ENCODE results near the gene NKAPL. TPM values are rescaled to one million over a fixed set of nuclear protein-coding genes. Genes with fewer than 3 reads are reported as not detected.

The NKAPL gene
- total and polyA plus RNA-seq, 2 of the 13 experiments (the other 11 are each of a cell fraction or from before 2014, with no cell fraction given) = not detected

- no peak for TF ChIP-seq ZNF362 (CRISPR knock-in tag; IDR thresholded peaks at IDR 0.05; ENCODE audit: borderline replicate concordance)
- TF ChIP-seq ZNF674 (CRISPR knock-in tag; IDR thresholded peaks at IDR 0.05; ENCODE audit: low read depth) = no peak
- TF ChIP-seq NONO (IDR thresholded peaks at IDR 0.05) = no peak
- TF ChIP-seq NONO (CRISPR knock-in tag; conservative IDR thresholded peaks at IDR 0.05) = peak; percentile 76
- peak; percentile 10; the same call in 1 of the 2 replicates for TF ChIP-seq TBX2 (CRISPR knock-in tag; IDR thresholded peaks at IDR 0.05; ENCODE audit: borderline replicate concordance)
- 0 out of 2 replicates have a peak, but pooled peaks have one; percentile 77 for TF ChIP-seq ZNF329 (CRISPR knock-in tag; IDR thresholded peaks at IDR 0.05; ENCODE audit: low read depth)
- no peak for TF ChIP-seq THAP7 (CRISPR knock-in tag; IDR thresholded peaks at IDR 0.05)
- peak in 1 of 2 experiments; percentile 29; a peak in 1 of 4 replicates for TF ChIP-seq ATF4 (CRISPR knock-in tag; IDR thresholded peaks at IDR 0.05)
- peak; percentile 85 for TF ChIP-seq GATAD2A (CRISPR knock-in tag; IDR thresholded peaks at IDR 0.05)
- TF ChIP-seq ATF1 (CRISPR knock-in tag; IDR thresholded peaks at IDR 0.05) = no peak; the same call in 1 of the 2 replicates
- peak; percentile 59; the same call in 1 of the 2 replicates for TF ChIP-seq ZNF816 (CRISPR knock-in tag; IDR thresholded peaks at IDR 0.05; ENCODE audit: borderline replicate concordance)
- no peak for TF ChIP-seq ZKSCAN1 (IDR thresholded peaks at IDR 0.05; ENCODE audit: low read length)
- no peak for TF ChIP-seq HNRNPK (IDR thresholded peaks at IDR 0.05; ENCODE audit: low read depth, low read length, poor library complexity, severe bottlenecking)
- no peak for TF ChIP-seq SSRP1 (CRISPR knock-in tag; IDR thresholded peaks at IDR 0.05)
- TF ChIP-seq NR0B2 (CRISPR knock-in tag; IDR thresholded peaks at IDR 0.05) = no peak
- no peak for TF ChIP-seq ZNF704 (CRISPR knock-in tag; IDR thresholded peaks at IDR 0.05; ENCODE audit: borderline replicate concordance)
- TF ChIP-seq MXD4 (CRISPR knock-in tag; IDR thresholded peaks at IDR 0.05) = no peak
- TF ChIP-seq ATF7 (IDR thresholded peaks at IDR 0.05) = no peak
- TF ChIP-seq ATF7 (CRISPR knock-in tag; IDR thresholded peaks at IDR 0.05) = no peak
- peak; percentile 47 for TF ChIP-seq TFDP2 (CRISPR knock-in tag; IDR thresholded peaks at IDR 0.05)
- TF ChIP-seq ZNF782 (CRISPR knock-in tag; IDR thresholded peaks at IDR 0.05; ENCODE audit: borderline replicate concordance) = no peak; the same call in 1 of the 2 replicates
- no peak for TF ChIP-seq ZNF879 (CRISPR knock-in tag; IDR thresholded peaks at IDR 0.05)
- TF ChIP-seq ZNF292 (CRISPR knock-in tag; IDR thresholded peaks at IDR 0.05; ENCODE audit: borderline replicate concordance, low read depth) = no peak
- peak; percentile 63; the same call in 1 of the 3 replicates for TF ChIP-seq MXI1 (IDR thresholded peaks at IDR 0.05; ENCODE audit: borderline replicate concordance, low read depth, low read length)
Observed at GRCh38 chr6:28252009-28252975, 6.8 kb upstream of the NKAPL start, which contains the start of gene ZKSCAN4 (continued).

Measured in HepG2 (cell line).